ENCODE data around the gene PDE4D. TPM values are rescaled to one million over a fixed set of nuclear protein-coding genes. Genes with fewer than 3 reads are reported as not detected.

PDE4D gene
- total and polyA plus RNA-seq, 9 donors: 21.1 to 65.9 (median 33.0) TPM

GRCh38 chr5:59813761-59814536 is 79.6 kb downstream of the PDE4D start:
- Histone ChIP-seq H3K27me3 (ENCODE audit: control insufficient read depth, insufficient read depth, low read length) (no peaks in the 10 kb centered on the region), H3K36me3 (ENCODE audit: control insufficient read depth, insufficient read depth, low read length) (no peaks in the 10 kb centered on the region), H3K9me3 (replicated peaks; ENCODE audit: control insufficient read depth, low read depth, low read length) (no peaks in the 10 kb centered on the region), H3K27ac (ENCODE audit: low read length) (no peak overlapping the region), H3K4me1 (ENCODE audit: control insufficient read depth, insufficient read depth, low read length) (no peaks in the 10 kb centered on the region), H3K4me3 (ENCODE audit: low read length) (no peak overlapping the region)
- no CpG with 5 or more reads among the region's 8 CpGs for WGBS (ENCODE audit: insufficient coverage)
- peak; percentile 78 for DNase-seq

DNA sequence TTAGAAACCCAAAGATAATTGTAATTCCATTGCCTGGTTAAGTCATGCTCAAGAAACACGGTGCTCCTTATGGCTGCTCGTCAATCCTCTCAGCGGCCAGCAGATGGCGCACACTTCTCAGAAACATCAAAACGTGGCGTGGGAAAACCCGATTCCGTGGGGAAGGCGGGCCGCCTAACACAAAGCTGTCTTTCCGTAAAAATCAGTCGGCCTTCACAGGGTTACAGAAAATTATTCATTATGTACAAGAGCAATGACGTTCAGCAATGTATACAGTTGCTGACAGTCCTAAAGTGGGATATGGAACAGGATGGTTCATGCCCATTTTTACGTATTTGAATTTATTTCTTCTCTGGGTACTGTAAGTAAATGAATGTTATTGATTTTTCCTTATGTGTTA is 83.5 kb downstream of the PDE4D start:
- WGBS (ENCODE audit: insufficient coverage): 12% methylated on average over 7 of the region's 14 CpGs
- Histone ChIP-seq H3K27me3 (ENCODE audit: control insufficient read depth, insufficient read depth, low read length) (no peaks in the 10 kb centered on the region), H3K4me3 (ENCODE audit: low read length) (peak overlapping the region; percentile 14), H3K27ac (ENCODE audit: low read length) (no peak overlapping the region), H3K4me1 (ENCODE audit: control insufficient read depth, insufficient read depth, low read length) (no peaks in the 10 kb centered on the region), H3K36me3 (ENCODE audit: control insufficient read depth, insufficient read depth, low read length) (no peaks in the 10 kb centered on the region), H3K9me3 (replicated peaks; ENCODE audit: control insufficient read depth, low read depth, low read length) (no peaks in the 10 kb centered on the region)
- DNase-seq: peak; percentile 84

GRCh38 chr5:59807806-59808205 is 85.7 kb downstream of the PDE4D start:
- H3K27me3 ChIP-seq (ENCODE audit: control insufficient read depth, insufficient read depth, low read length): no peaks in the 10 kb centered on the region
- no peak overlapping the region for H3K4me3 ChIP-seq (ENCODE audit: low read length)
- no CpG with 5 or more reads among the region's 3 CpGs for WGBS (ENCODE audit: insufficient coverage)
- no peak for DNase-seq
- H3K4me1 ChIP-seq (ENCODE audit: control insufficient read depth, insufficient read depth, low read length): no peaks in the 10 kb centered on the region
- H3K27ac ChIP-seq (ENCODE audit: low read length): no peak overlapping the region
- no peaks in the 10 kb centered on the region for H3K36me3 ChIP-seq (ENCODE audit: control insufficient read depth, insufficient read depth, low read length)
- no peaks in the 10 kb centered on the region for H3K9me3 ChIP-seq (replicated peaks; ENCODE audit: control insufficient read depth, low read depth, low read length)

GRCh38 chr5:59800347-59800893 is 93.1 kb downstream of the PDE4D start:
- no CpG with 5 or more reads among the region's 1 CpG for WGBS (ENCODE audit: insufficient coverage)

GRCh38 chr5:59799668-59800346 is 93.7 kb downstream of the PDE4D start:
- H3K4me3 ChIP-seq (ENCODE audit: low read length): no peak overlapping the region
- no peaks in the 10 kb centered on the region for H3K27me3 ChIP-seq (ENCODE audit: control insufficient read depth, insufficient read depth, low read length)
- no peaks in the 10 kb centered on the region for H3K9me3 ChIP-seq (replicated peaks; ENCODE audit: control insufficient read depth, low read depth, low read length)
- H3K36me3 ChIP-seq (ENCODE audit: control insufficient read depth, insufficient read depth, low read length): no peaks in the 10 kb centered on the region
- no peak overlapping the region for H3K27ac ChIP-seq (ENCODE audit: low read length)
- H3K4me1 ChIP-seq (ENCODE audit: control insufficient read depth, insufficient read depth, low read length): no peaks in the 10 kb centered on the region
- no CpG with 5 or more reads among the region's 6 CpGs for WGBS (ENCODE audit: insufficient coverage)
- DNase-seq: peak; percentile 81

More at GRCh38 chr5:59800347-59800893, 93.1 kb downstream of the PDE4D start:
- Histone ChIP-seq H3K36me3 (ENCODE audit: control insufficient read depth, insufficient read depth, low read length) (no peaks in the 10 kb centered on the region), H3K4me1 (ENCODE audit: control insufficient read depth, insufficient read depth, low read length) (no peaks in the 10 kb centered on the region), H3K27ac (ENCODE audit: low read length) (no peak overlapping the region), H3K27me3 (ENCODE audit: control insufficient read depth, insufficient read depth, low read length) (no peaks in the 10 kb centered on the region), H3K4me3 (ENCODE audit: low read length) (no peak overlapping the region), H3K9me3 (replicated peaks; ENCODE audit: control insufficient read depth, low read depth, low read length) (no peaks in the 10 kb centered on the region)
- DNase-seq: no peak

DNA sequence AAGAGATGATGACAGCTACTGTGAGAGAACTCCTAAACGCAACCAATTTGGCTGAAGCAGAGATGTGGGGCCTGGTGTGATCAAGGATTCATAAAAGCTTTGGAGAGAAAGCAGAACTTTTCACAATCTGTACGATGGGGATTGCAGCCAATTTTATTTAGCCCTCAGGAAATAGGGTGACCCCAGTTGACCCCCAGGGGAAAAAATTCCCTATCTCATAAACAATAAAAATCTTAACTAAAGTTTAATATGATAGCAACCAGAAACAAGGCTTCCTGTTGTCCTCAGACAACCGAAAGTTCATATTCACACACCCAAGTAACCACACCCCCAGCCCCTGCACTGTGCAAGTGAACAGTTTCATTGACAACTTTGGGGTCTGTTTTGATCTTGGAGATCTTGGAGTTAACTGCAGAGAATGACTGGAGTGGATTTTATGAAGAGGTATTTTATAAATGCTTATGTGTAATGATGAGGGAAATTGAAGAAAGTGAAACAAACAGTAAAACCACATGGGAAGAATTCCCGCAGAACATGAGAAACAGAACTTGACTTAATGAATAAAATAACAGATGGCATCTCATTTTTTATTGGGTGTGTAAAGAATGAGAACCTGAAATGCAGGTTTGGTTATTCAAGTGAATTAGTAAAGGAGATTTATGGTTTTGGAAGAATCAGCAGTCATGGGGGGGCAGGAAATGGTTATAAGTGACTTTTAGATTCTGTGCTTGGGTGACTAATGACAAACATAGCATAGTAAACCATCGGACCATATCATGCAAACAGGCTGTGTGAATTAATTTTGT is 94.5 kb downstream of the PDE4D start:
- 63% methylated on average over 1 of the region's 5 CpGs for WGBS (ENCODE audit: insufficient coverage)
- Histone ChIP-seq H3K4me3 (ENCODE audit: low read length) (no peak overlapping the region), H3K27me3 (ENCODE audit: control insufficient read depth, insufficient read depth, low read length) (no peaks in the 10 kb centered on the region), H3K36me3 (ENCODE audit: control insufficient read depth, insufficient read depth, low read length) (no peaks in the 10 kb centered on the region), H3K4me1 (ENCODE audit: control insufficient read depth, insufficient read depth, low read length) (no peaks in the 10 kb centered on the region), H3K9me3 (replicated peaks; ENCODE audit: control insufficient read depth, low read depth, low read length) (no peaks in the 10 kb centered on the region), H3K27ac (ENCODE audit: low read length) (no peak overlapping the region)
- DNase-seq: peak; percentile 36

DNA sequence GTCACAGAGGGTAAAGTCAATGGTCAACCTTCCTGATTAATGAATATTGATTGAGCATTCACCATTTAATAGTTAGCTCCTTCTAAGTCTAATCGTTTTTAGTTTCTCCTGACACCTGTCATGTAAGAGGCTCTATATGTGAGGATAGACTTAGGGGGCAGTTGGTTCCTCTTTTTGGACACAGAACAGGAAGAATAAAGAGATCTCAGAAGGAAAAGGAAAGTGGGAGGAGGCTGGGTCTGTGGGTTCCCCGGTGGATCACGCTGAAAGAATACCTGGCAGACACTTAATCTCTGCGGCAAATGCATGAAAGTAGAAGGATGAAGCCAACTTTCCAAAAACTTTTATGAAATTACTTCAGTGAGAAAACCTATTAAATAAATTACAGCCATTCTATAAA is 98.4 kb downstream of the PDE4D start:
- Histone ChIP-seq H3K27ac (ENCODE audit: low read length) (no peak overlapping the region), H3K27me3 (ENCODE audit: control insufficient read depth, insufficient read depth, low read length) (no peaks in the 10 kb centered on the region)

GRCh38 chr5:59792983-59793585 is 100.4 kb downstream of the PDE4D start:
- 55% methylated on average over 5 of the region's 6 CpGs for WGBS (ENCODE audit: insufficient coverage)
- peak; percentile 74 for DNase-seq
- Histone ChIP-seq H3K27ac (ENCODE audit: low read length) (no peak overlapping the region), H3K36me3 (ENCODE audit: control insufficient read depth, insufficient read depth, low read length) (no peaks in the 10 kb centered on the region), H3K9me3 (replicated peaks; ENCODE audit: control insufficient read depth, low read depth, low read length) (no peaks in the 10 kb centered on the region), H3K27me3 (ENCODE audit: control insufficient read depth, insufficient read depth, low read length) (no peaks in the 10 kb centered on the region), H3K4me3 (ENCODE audit: low read length) (no peak overlapping the region), H3K4me1 (ENCODE audit: control insufficient read depth, insufficient read depth, low read length) (no peaks in the 10 kb centered on the region)

More for the DNA sequence above, 98.4 kb downstream of the PDE4D start:
- Histone ChIP-seq H3K4me1 (ENCODE audit: control insufficient read depth, insufficient read depth, low read length) (no peaks in the 10 kb centered on the region), H3K4me3 (ENCODE audit: low read length) (no peak overlapping the region), H3K9me3 (replicated peaks; ENCODE audit: control insufficient read depth, low read depth, low read length) (no peaks in the 10 kb centered on the region), H3K36me3 (ENCODE audit: control insufficient read depth, insufficient read depth, low read length) (no peaks in the 10 kb centered on the region)
- no peak for DNase-seq
- WGBS (ENCODE audit: insufficient coverage): no CpG with 5 or more reads among the region's 4 CpGs

- H3K27ac ChIP-seq (ENCODE audit: low read length): no peak overlapping the region
- WGBS (ENCODE audit: insufficient coverage): no CpG with 5 or more reads among the region's 3 CpGs
- no peak for DNase-seq
Measured at GRCh38 chr5:59791617-59792016, 101.9 kb downstream of the PDE4D start.

More at GRCh38 chr5:59791617-59792016, 101.9 kb downstream of the PDE4D start:
- H3K4me3 ChIP-seq (ENCODE audit: low read length): no peak overlapping the region
- H3K4me1 ChIP-seq (ENCODE audit: control insufficient read depth, insufficient read depth, low read length): no peaks in the 10 kb centered on the region
- no peaks in the 10 kb centered on the region for H3K36me3 ChIP-seq (ENCODE audit: control insufficient read depth, insufficient read depth, low read length)
- no peaks in the 10 kb centered on the region for H3K27me3 ChIP-seq (ENCODE audit: control insufficient read depth, insufficient read depth, low read length)
- no peaks in the 10 kb centered on the region for H3K9me3 ChIP-seq (replicated peaks; ENCODE audit: control insufficient read depth, low read depth, low read length)
